Erythroblast (primary cell): Measurements from ENCODE around the gene GPR89B.
"Not testable (repeated sequence)": the region's sequence is repeated elsewhere in the genome, so short reads cannot be mapped to it uniquely, and the experiment has no call there.

Experiments
- GATA1 ChIP-seq: IDR thresholded peaks from 2 replicates; pipeline ENCODE4 v1.6.1; 2011; ENCODE audit warnings: low read depth, mild to moderate bottlenecking, control low read depth, low read length, moderate library complexity
- POLR2A ChIP-seq: IDR thresholded peaks from 2 replicates; pipeline ENCODE4 v1.6.1; 2011; ENCODE audit warnings: mild to moderate bottlenecking, low read length

DNA sequence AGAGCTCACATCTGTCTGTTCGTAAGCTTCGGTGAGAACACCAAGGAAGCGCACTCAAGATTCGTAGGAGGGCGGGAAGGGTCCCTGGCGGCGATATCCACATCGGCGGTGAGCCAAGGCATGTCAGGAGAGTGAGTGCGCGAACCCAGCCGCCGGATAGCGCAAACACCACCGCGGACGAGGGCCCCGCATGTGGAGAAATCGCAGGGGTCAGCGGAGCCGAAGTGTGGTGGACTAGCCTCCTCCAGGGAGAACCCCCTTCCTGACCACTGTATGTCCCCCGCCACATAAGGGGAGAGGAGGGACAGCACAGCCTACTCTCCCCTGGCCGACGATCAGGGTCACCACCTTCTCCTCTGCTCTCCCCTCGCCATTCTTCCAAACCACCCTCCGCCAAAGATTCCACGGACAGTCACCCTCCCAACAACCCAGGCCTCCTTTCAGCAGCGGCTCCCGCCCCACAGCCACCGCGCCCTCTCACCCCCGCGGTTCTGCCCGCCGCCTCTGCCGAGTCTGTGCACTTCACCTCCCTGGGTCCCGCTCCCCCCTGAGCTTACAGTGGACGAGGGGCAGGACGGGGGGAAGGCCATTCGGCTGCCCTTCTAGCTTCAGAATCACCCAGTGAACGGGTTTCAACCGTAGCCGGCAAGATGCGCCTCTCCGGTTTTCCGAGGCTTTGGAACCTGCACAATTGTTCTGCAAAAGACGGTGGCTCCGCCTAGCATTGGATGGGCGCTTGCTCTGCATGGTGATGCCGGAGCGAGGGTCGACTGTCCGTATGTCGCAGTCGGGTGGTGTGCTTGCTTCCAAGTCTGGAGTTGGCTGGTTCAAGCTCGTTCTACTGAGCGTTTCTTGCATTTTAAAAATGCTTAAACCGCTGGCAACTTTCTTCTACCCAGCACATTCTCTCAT lies 86.3 kb downstream of the GPR89B start:
- TF ChIP-seq POLR2A, GATA1: not testable (repeated sequence)
